Liver (tissue), 9 donors: ENCODE measurements around the gene TAP1. TPM values are rescaled to one million over a fixed set of nuclear protein-coding genes. Genes with fewer than 3 reads are reported as not detected.
A peak's percentile ranks its signal among the peaks of the same experiment; 100 is the strongest.

ENCODE experiments used
- DNase-seq: peaks from one replicate; pipeline ENCODE4 v3.0.0-alpha.2; 2017; ENCODE audit warnings: low spot score
- H3K27ac ChIP-seq, 2 donors: one replicate each; pipeline ENCODE4 v1.7.0; 2013; ENCODE audit warnings: inconsistent platforms in 2 of 2, low read length in 2 of 2, control low read depth in 1 of 2, low read depth in 1 of 2, mild to moderate bottlenecking in 1 of 2
- H3K27me3 ChIP-seq, 4 donors: one replicate each; pipeline versions ENCODE4 v1.6.1 to v1.7.0; 2013; ENCODE audit warnings: low read length in 3 of 4, inconsistent platforms in 1 of 4, mild to moderate bottlenecking in 1 of 4, moderate library complexity in 1 of 4; ENCODE audit not compliant: control insufficient read depth in 4 of 4, insufficient read depth in 4 of 4
- H3K36me3 ChIP-seq, 4 donors: one replicate each; pipeline versions ENCODE4 v1.6.1 to v1.7.0; 2013; ENCODE audit warnings: low read length in 3 of 4, mild to moderate bottlenecking in 3 of 4, low read depth in 1 of 4, moderate library complexity in 1 of 4; ENCODE audit not compliant: control insufficient read depth in 4 of 4, insufficient read depth in 3 of 4
- H3K4me1 ChIP-seq, 4 donors: one replicate each; pipeline versions ENCODE4 v1.6.1 to v1.7.0; 2013; ENCODE audit warnings: low read length in 3 of 4, mild to moderate bottlenecking in 3 of 4, moderate library complexity in 1 of 4; ENCODE audit not compliant: control insufficient read depth in 4 of 4, insufficient read depth in 4 of 4
- H3K4me3 ChIP-seq, 3 donors: one replicate each; pipeline versions ENCODE4 v1.6.1 to v1.7.0; 2013; ENCODE audit warnings: low read length in 3 of 3, control low read depth in 1 of 3, low read depth in 1 of 3, mild to moderate bottlenecking in 1 of 3
- H3K9ac ChIP-seq, 2 donors: one replicate each; pipeline ENCODE4 v1.7.0; 2013; ENCODE audit warnings: low read length in 2 of 2, mild to moderate bottlenecking in 2 of 2, moderate library complexity in 2 of 2, control low read depth in 1 of 2, low read depth in 1 of 2
- H3K9me3 ChIP-seq, 4 donors: one replicate each; pipeline versions ENCODE4 v1.6.1 to v1.7.0; 2013; ENCODE audit warnings: low read length in 3 of 4; ENCODE audit not compliant: control insufficient read depth in 4 of 4
- EGR1 ChIP-seq, 2 donors: IDR thresholded peaks; 2 replicates each; pipeline ENCODE4 v1.6.1; 2016 to 2018; ENCODE audit warnings: antibody characterized with exemption in 2 of 2, low read depth in 2 of 2
- FOXA1 ChIP-seq: IDR thresholded peaks from 2 replicates; pipeline ENCODE4 v1.6.1; 2016; ENCODE audit warnings: antibody characterized with exemption
- FOXA2 ChIP-seq: IDR thresholded peaks from 2 replicates; pipeline ENCODE4 v1.6.1; 2016; ENCODE audit warnings: antibody characterized with exemption
- GABPA ChIP-seq, 2 donors: IDR thresholded peaks in 1 of 2; conservative IDR thresholded peaks in 1 of 2; 2 replicates each; pipeline ENCODE4 v1.6.1; 2016; ENCODE audit warnings: antibody characterized with exemption in 2 of 2, mild to moderate bottlenecking in 1 of 2, moderate library complexity in 1 of 2
- HNF4A ChIP-seq, 2 donors: conservative IDR thresholded peaks; 2 replicates each; pipeline ENCODE4 v1.6.1; 2016; ENCODE audit warnings: antibody characterized with exemption in 2 of 2, mild to moderate bottlenecking in 2 of 2
- HNF4G ChIP-seq: IDR thresholded peaks from 2 replicates; pipeline ENCODE4 v1.6.1; 2016; ENCODE audit warnings: antibody characterized with exemption
- JUND ChIP-seq, 2 donors: IDR thresholded peaks; 2 replicates each; pipeline ENCODE4 v1.6.1; 2016; ENCODE audit warnings: antibody characterized with exemption in 2 of 2
- NR2F2 ChIP-seq: IDR thresholded peaks from 2 replicates; pipeline ENCODE4 v1.6.1; 2016; ENCODE audit warnings: antibody characterized with exemption
- RAD21 ChIP-seq, 2 donors: IDR thresholded peaks; 2 replicates each; pipeline ENCODE4 v1.6.1; 2016; ENCODE audit warnings: antibody characterized with exemption in 2 of 2, mild to moderate bottlenecking in 2 of 2
- RXRA ChIP-seq, 2 donors: IDR thresholded peaks; 2 replicates each; pipeline ENCODE4 v1.6.1; 2017 to 2018; ENCODE audit warnings: antibody characterized with exemption in 2 of 2, mild to moderate bottlenecking in 1 of 2
- SP1 ChIP-seq: IDR thresholded peaks from 2 replicates; pipeline ENCODE4 v1.6.1; 2018; ENCODE audit warnings: antibody characterized with exemption, mild to moderate bottlenecking
- TAF1 ChIP-seq: conservative IDR thresholded peaks from 2 replicates; pipeline ENCODE4 v1.6.1; 2016; ENCODE audit warnings: antibody characterized with exemption, mild to moderate bottlenecking
- YY1 ChIP-seq: IDR thresholded peaks from 2 replicates; pipeline ENCODE4 v1.6.1; 2016; ENCODE audit warnings: antibody characterized with exemption, mild to moderate bottlenecking
- WGBS: extraction: QIAGEN DNeasy Blood & Tissue Kit; methylation state at CpG from one replicate; pipeline ENCODE4 v1.1.7; 2013; 5-methylcytosine and 5-hydroxymethylcytosine counted together
- polyA plus RNA-seq, 2 donors: library from polyadenylated mRNA; stranded (reverse) in 1 of 2; unstranded in 1 of 2; fragments of 200-250 nt in 1 of 2; fragments of >200 nt in 1 of 2; fragmentation: Nextera tagmentation in 1 of 2; extraction: Ambion mirVana in 1 of 2; gene quantifications; one replicate each; pipeline versions ENCODE4 v1.2.1 to v1.2.3, GENCODE V29; 2013 to 2015
- total RNA-seq, 2 donors: library from RNA; depleted of rRNA; stranded (reverse); fragments of >200 nt; gene quantifications; one replicate each; pipeline ENCODE4 v1.2.3, GENCODE V29; 2014
- TF ChIP-seq, protein P1 (sequence below): IDR thresholded peaks from 2 replicates; pipeline ENCODE4 v1.6.1; 2016; ENCODE audit warnings: antibody characterized with exemption, mild to moderate bottlenecking
- TF ChIP-seq, protein P2 (sequence below): fragments of 150-350 bp; IDR thresholded peaks from 2 replicates; pipeline ENCODE4 v1.5.1; 2017; ENCODE audit warnings: improper control_type of control experiment, low read depth, low read length; ENCODE audit not compliant: missing input control
- TF ChIP-seq, protein P3 (sequence below): IDR thresholded peaks from 2 replicates; pipeline ENCODE4 v1.6.1; 2016; ENCODE audit warnings: antibody characterized with exemption
- TF ChIP-seq, protein P4 (sequence below): IDR thresholded peaks from 2 replicates; pipeline ENCODE4 v1.6.1; 2016; ENCODE audit warnings: antibody characterized with exemption
- TF ChIP-seq, protein P5 (sequence below): IDR thresholded peaks from 2 replicates; pipeline ENCODE4 v1.6.1; 2016; ENCODE audit warnings: antibody characterized with exemption
- donor health status: healthy.
- donor health status: healthy.
- donor health status: healthy.
- donor health status: healthy.
- donor health status: healthy.

Gene TAP1
- total and polyA plus RNA-seq, 4 donors = 9.8 to 18.2 (median 12.3) TPM

DNA sequence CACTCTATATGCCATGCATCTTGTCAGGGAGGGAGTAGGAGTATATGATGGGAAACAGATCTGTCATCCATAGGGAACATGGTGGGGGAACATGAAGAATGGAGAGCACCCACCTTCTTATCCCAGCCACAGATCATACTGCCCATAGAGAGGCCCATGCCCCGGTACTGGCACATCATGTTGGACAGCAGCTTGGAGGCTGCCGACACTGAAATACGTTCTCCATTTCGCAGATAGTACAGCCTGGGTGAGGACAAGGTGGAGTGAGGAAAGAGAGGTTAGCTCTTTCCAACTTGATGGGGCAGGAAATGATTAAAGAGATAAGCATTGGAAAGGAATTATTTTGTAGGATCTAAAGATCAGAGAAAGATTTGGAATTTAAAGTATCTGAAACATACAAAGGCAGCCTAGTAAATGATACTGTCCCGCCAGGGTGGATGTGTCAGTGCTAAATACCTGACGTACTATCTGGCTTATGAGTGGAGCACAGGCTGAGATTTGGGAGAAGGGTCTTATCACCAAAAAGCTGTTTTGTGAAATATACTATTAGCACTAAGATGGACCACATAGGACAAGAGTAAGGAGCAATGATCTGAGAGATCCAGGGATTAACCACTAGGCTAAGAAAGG is 11.4 kb downstream of the TAP1 start:
- DNase-seq = no peak
- Histone ChIP-seq H3K36me3 (peaks cover 2 to 16% (median 6%) of the 10 kb centered on the region in 4 donors), H3K4me1 (peaks cover 9 to 54% (median 25%) of the 10 kb centered on the region in 4 donors), H3K4me3 (no peak overlapping the region), H3K27ac (peak overlapping the region; percentile 9 to 24), H3K9ac (no peak overlapping the region), H3K9me3 (no peaks in the 10 kb centered on the region), H3K27me3 (no peaks in the 10 kb centered on the region)
- WGBS = 90% methylated on average over 6 of the region's 6 CpGs
- TF ChIP-seq, protein P1, sequence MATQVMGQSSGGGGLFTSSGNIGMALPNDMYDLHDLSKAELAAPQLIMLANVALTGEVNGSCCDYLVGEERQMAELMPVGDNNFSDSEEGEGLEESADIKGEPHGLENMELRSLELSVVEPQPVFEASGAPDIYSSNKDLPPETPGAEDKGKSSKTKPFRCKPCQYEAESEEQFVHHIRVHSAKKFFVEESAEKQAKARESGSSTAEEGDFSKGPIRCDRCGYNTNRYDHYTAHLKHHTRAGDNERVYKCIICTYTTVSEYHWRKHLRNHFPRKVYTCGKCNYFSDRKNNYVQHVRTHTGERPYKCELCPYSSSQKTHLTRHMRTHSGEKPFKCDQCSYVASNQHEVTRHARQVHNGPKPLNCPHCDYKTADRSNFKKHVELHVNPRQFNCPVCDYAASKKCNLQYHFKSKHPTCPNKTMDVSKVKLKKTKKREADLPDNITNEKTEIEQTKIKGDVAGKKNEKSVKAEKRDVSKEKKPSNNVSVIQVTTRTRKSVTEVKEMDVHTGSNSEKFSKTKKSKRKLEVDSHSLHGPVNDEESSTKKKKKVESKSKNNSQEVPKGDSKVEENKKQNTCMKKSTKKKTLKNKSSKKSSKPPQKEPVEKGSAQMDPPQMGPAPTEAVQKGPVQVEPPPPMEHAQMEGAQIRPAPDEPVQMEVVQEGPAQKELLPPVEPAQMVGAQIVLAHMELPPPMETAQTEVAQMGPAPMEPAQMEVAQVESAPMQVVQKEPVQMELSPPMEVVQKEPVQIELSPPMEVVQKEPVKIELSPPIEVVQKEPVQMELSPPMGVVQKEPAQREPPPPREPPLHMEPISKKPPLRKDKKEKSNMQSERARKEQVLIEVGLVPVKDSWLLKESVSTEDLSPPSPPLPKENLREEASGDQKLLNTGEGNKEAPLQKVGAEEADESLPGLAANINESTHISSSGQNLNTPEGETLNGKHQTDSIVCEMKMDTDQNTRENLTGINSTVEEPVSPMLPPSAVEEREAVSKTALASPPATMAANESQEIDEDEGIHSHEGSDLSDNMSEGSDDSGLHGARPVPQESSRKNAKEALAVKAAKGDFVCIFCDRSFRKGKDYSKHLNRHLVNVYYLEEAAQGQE = no peak
- TF ChIP-seq, protein P2, sequence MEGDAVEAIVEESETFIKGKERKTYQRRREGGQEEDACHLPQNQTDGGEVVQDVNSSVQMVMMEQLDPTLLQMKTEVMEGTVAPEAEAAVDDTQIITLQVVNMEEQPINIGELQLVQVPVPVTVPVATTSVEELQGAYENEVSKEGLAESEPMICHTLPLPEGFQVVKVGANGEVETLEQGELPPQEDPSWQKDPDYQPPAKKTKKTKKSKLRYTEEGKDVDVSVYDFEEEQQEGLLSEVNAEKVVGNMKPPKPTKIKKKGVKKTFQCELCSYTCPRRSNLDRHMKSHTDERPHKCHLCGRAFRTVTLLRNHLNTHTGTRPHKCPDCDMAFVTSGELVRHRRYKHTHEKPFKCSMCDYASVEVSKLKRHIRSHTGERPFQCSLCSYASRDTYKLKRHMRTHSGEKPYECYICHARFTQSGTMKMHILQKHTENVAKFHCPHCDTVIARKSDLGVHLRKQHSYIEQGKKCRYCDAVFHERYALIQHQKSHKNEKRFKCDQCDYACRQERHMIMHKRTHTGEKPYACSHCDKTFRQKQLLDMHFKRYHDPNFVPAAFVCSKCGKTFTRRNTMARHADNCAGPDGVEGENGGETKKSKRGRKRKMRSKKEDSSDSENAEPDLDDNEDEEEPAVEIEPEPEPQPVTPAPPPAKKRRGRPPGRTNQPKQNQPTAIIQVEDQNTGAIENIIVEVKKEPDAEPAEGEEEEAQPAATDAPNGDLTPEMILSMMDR = no peak
- no peak for TF ChIP-seq RXRA (IDR thresholded peaks at IDR 0.05)
- no peak for TF ChIP-seq JUND (IDR thresholded peaks at IDR 0.05)
- no peak for TF ChIP-seq TAF1
- no peak for TF ChIP-seq SP1
- no peak for TF ChIP-seq HNF4A (conservative IDR thresholded peaks at IDR 0.05)
- TF ChIP-seq EGR1 (IDR thresholded peaks at IDR 0.05; ENCODE audit: low read depth in 2 of 2) = no peak
- no peak for TF ChIP-seq RAD21 (IDR thresholded peaks at IDR 0.05)
- TF ChIP-seq, protein P3, sequence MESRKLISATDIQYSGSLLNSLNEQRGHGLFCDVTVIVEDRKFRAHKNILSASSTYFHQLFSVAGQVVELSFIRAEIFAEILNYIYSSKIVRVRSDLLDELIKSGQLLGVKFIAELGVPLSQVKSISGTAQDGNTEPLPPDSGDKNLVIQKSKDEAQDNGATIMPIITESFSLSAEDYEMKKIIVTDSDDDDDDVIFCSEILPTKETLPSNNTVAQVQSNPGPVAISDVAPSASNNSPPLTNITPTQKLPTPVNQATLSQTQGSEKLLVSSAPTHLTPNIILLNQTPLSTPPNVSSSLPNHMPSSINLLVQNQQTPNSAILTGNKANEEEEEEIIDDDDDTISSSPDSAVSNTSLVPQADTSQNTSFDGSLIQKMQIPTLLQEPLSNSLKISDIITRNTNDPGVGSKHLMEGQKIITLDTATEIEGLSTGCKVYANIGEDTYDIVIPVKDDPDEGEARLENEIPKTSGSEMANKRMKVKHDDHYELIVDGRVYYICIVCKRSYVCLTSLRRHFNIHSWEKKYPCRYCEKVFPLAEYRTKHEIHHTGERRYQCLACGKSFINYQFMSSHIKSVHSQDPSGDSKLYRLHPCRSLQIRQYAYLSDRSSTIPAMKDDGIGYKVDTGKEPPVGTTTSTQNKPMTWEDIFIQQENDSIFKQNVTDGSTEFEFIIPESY = no peak
- TF ChIP-seq GABPA (IDR thresholded peaks at IDR 0.05 in 1 of 2, conservative IDR thresholded peaks at IDR 0.05 in 1 of 2) = no peak

DNA sequence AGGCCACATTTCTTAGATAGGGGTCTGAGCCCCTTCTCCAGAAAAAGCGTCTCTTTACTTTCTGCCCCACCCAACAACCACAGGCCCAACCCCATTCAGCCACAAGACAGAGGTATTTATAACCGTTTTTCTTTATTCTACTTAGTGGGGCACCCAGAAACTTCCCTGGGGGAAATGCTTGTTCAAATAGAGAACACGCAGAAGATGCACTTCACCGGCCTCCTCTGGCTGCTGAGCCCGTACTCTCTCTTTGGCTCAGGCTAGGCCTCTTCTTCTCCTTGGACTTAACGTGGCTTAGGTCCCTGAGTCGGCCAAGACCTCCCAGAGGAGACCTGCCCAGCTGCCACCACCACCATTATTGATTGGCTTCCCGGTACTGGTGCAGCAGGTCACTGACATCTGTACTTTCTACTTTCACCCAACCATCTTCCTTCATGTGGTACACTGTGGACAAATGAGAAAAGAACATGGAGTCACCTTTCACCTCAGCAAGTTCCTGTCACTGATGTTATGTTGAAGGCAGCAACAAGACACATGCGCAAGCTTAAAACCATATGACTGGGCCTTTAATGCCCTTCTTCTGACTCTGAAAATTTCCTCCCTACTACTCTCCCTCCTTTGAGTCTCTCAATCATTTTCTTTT is 12.8 kb downstream of the TAP1 start:
- peaks cover 2 to 6% (median 4%) of the 10 kb centered on the region in 4 donors for H3K36me3 ChIP-seq
- 62% methylated on average over 9 of the region's 9 CpGs for WGBS
- H3K4me1 ChIP-seq = peaks cover 9 to 51% (median 23%) of the 10 kb centered on the region in 4 donors
- no peak for DNase-seq
- H3K9ac ChIP-seq = no peak overlapping the region
- no peak overlapping the region for H3K4me3 ChIP-seq
- peak overlapping the region; percentile 36 to 54 for H3K27ac ChIP-seq
- H3K9me3 ChIP-seq = no peaks in the 10 kb centered on the region
- no peaks in the 10 kb centered on the region for H3K27me3 ChIP-seq
- TF ChIP-seq SP1 = peak; percentile 79
- TF ChIP-seq, protein P4, sequence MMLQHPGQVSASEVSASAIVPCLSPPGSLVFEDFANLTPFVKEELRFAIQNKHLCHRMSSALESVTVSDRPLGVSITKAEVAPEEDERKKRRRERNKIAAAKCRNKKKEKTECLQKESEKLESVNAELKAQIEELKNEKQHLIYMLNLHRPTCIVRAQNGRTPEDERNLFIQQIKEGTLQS = no peak
- TF ChIP-seq RXRA (IDR thresholded peaks at IDR 0.05) = peak; percentile 76 to 86
- no peak for TF ChIP-seq HNF4G
- no peak for TF ChIP-seq FOXA1
- peak; percentile 73 for TF ChIP-seq YY1
- peak; percentile 33 for TF ChIP-seq NR2F2
- TF ChIP-seq, protein P2 = no peak
- TF ChIP-seq, protein P5, sequence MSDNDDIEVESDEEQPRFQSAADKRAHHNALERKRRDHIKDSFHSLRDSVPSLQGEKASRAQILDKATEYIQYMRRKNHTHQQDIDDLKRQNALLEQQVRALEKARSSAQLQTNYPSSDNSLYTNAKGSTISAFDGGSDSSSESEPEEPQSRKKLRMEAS = peak; percentile 15
- no peak for TF ChIP-seq FOXA2
- TF ChIP-seq, protein P3 = no peak
- no peak for TF ChIP-seq TAF1
- TF ChIP-seq GABPA (IDR thresholded peaks at IDR 0.05 in 1 of 2, conservative IDR thresholded peaks at IDR 0.05 in 1 of 2) = peak in 1 of 2 donors; percentile 25
